HG03159 (cell line): Measurements from ENCODE around the gene EEF1AKMT2.
A peak's percentile ranks its signal among the peaks of the same experiment; 100 is the strongest.

Experiments used
- ATAC-seq: cut with Tn5 transposase; IDR thresholded peaks from one replicate; pipeline ENCODE4 v1.9.1; 2021; ENCODE audit warnings: mild to moderate bottlenecking, moderate library complexity; ENCODE audit not compliant: unreplicated experiment

Gene EEF1AKMT2

DNA sequence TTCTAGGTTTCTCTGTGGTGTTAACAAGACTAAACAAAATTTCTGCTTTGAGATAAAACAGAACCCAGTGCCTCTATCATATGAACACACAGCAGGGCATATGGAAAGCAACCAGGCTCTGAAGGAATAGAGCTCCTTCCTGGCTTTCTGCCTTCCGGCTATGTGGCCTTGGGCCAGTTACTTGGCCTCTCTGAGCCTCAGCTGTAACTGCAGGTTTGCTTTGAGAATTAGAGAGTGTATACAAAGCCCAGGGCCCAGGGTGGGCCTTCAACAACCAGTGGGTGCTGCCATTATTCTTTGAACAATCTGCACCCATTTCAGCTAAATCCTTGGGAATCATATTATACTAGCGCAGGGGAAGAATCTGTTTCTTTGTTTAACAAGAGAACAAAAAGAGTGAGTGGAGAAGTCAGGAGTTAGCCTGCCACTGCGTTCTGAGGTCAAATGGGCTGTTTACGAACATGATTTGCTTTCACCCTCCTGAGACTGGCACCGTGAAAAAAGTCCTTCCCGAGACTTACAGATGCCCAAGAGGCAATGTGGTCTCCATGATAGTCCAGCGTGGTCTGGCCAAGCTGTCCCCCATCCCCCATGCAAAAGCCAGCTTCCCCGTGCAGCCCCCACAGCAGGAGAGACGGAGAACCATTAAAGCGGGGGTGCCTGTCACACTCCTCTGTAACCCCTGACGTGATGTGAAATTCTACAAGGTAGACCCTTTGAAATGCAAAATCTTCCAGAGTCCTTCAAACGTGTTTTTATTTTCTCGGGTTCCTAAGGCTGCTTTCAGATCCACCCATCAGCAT is 52.4 kb downstream of the EEF1AKMT2 start:
- ATAC-seq, result no peak

DNA sequence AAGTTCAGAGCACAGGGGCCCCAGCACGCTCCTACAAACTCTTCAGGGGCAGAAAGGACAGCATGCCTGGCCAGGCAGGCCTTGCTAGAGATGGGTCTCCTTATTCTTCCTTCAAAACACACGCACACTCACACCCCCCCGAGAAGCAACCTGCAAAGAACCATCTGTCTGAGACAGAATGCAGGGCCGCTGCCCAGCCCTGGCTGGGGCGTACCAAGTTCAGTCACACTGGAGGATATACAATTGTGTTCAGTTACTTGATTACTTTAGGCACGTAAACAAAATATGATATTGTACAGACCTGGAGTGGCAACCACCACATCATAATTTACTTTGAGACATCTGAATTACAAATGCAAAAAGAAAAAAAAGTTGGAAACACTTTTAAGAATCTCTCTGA is 53.2 kb downstream of the EEF1AKMT2 start:
- ATAC-seq, result no peak

DNA sequence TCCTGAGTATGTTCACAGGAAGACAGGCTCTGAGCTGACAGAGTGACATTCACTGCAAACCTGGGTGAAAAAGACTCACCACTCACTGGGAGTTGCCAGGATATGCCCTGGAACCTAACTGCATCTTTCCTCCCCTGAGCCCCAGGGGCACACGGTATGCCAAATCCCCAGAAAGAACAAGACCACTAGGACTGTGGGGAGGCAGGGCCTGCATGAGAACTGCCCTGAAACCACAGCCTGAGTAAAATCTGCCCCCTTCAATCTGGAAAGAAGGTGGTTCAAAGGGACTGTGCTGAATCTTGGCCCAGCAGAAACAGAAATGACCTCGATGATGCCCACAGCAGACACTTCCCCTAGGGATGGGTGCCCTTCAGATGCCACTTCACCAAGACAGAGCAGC is 54.0 kb downstream of the EEF1AKMT2 start:
- no peak for ATAC-seq

DNA sequence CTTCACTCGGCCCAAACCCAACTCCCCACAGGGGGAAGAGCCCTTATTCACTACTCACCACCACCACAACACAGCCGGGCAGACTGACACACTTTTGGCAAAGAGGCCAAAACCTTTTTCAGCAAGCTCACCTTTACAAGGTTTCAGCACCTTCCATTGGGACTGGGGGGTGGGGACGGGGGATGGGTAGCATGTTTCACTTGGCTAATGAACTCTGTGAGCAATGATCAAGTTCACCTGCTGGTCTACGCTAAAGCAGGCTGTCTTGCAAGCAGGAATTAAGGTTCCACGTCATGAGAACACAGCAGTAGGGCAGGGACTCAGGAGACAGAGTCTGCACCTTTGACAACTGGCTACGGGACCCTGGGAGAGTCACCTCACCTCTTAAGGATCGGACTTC is 54.5 kb downstream of the EEF1AKMT2 start:
- no peak for ATAC-seq

DNA sequence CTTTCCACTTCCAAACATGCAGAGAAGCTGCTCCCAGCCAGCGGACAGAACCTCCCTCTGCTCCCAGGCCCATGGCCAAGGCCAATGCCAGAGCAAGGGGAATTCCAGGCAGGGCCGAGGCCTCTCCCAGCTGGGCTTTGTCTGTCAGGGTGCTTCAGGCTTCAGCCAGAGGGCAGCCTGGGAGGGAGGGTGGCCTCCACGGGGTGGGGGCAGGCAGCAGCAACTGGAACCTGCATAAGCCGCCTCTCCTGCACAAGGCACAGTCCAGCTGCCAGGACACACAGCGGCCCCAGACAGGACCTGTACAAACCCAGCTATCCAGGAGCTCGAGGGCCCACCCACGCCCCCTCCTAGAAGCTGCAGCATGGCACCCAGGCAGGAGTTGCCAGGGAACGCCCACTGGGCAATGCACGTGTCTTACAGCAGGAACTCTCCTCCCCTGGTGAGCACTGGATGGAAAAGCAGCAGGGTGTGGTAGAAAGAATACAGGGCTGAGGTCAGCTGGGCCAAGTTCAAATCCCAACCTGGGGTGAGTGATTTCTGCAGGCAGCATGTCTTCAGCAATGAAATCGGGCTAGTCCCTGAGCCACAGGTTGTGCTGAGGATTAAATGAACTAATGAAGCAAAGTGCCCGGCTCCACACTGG is 55.1 kb downstream of the EEF1AKMT2 start:
- no peak for ATAC-seq

DNA sequence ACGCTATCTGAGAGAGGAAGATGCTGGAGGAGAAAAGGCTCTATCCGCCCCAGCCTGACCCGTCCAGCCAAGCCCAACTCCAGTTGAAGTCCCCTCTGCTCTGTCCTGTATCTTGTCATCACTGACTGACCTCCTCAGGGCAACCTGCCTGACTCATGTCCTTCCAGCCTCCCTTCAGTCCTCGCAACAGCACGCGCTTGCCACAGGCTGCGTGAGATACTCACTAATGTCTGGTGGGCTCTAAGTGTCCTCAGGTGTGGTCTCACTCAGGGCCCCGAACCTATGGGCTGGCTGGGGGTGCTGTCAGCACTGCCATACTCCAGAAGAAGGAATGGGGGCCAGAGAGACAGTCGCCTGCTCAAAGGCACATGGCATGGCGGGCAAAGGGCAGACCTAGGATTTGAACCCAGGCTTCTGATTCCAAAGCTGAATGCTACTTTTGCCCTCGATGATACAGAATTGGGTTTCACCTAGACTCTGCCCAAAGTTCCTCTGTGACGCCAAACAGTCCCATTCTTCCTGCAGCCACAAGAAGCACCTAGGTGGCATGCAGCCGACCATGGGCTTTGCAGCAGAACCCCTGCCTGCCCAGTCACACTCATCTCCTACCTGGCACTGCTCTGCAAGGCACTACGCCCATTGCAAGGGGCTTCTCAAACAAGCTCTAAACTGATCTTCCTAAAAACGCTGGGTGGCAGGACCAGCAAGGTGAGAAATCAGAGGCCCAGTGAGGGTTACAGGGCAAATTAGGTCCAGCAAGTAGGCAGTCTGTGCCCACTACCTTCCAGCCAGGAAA is 56.0 kb downstream of the EEF1AKMT2 start:
- no peak for ATAC-seq

DNA sequence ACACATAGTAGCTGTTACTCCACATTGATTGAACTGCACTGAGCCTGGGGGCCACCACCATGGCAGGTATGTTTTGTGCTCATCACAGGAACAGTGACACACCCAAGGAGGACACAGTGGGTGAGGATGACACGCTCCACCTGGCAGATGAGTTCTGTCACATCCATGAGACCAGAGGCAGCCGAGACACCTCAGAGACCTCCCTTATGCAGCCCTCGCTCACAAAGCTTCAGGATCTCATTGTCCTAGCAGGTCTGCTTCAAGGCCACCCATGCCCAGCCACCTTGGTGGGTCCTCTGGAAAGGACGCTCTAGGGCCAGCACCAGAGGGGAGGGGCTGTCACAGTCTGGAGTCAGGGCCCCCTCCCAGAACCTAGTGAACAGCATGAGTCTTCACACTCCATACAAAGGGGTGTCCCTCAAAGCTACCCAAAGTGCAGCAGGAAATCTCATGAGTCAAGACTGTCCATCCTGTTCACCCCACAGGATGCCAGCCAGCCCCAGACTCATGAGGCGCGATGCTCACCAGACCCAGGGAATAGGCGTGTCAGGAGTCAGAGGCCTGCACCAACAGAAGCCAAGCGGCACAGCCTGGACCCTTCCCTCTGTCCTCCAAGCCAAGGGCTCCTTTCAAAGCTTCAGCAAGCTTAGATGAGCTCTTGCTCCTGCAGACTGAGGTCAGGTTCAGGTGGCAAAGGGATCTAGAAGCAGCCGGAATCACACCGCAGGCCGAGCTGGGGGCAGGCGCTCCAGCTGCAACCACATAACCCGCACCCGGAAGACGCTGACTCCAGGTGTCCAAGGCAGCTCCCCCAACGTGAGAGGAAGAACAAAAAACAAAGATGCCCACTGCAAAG is 57.1 kb downstream of the EEF1AKMT2 start:
- no peak for ATAC-seq

DNA sequence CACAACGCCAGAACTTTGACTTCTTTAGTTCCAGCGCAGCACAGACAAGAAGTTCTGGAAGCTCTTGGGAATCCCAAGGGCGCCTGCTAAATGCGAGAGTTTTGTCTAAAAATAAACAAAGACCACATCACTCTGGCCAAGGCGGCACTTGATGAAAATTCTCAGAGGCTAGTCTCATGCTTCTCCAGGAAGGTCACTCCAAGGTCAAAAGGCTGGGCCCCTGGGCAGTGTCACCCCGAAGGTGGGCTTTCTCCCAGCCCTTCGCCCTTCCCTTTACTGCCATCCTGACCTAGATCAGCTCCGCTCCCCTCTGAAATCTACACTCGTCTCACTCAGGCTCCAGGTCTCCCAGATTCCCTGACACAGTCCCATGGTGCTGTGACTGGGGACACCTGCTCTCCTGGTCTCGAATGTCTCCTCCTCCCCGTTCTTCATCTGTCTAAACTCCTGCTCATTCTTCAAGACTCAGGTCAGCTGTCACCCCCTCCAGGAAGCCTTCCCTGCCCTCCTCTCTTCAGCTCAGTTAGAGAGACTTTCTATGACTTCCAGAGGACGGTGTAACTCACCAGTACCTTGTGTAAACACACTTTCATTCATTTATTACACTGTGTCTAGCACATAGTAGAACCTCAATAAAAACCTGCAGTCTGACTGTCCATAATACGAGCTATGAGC is 58.0 kb downstream of the EEF1AKMT2 start:
- ATAC-seq, result no peak

DNA sequence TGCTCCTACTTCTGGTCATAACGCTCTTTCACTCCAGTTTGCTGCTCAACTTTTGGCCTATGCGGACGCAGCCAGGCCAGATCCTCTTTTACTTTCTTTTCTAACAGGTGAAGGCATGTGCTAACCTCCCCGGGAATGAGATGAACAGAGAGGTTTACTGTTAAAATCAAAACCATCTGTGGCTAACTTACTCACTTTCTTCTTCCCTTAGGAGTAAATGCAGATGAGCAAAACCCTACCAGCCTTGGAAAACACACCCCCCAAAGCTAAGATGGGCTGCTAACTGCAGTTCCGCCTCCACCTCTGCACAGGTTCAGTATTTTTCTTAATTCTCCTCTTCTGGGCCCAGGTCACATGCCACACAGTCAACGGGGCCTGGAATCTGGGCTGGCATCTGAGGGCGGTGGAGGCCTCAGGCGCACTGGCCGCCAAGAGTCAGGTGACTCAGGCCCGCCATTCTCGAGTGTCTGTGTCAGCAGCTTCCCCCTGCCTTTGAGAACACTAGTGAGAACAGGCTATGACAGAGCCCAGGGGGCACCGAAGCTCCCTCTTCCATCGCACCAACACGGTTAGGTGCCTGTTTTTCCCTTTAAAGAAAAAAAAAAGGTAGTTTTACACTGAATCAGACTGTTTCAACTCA is 58.6 kb downstream of the EEF1AKMT2 start:
- ATAC-seq, result peak; percentile 57

DNA sequence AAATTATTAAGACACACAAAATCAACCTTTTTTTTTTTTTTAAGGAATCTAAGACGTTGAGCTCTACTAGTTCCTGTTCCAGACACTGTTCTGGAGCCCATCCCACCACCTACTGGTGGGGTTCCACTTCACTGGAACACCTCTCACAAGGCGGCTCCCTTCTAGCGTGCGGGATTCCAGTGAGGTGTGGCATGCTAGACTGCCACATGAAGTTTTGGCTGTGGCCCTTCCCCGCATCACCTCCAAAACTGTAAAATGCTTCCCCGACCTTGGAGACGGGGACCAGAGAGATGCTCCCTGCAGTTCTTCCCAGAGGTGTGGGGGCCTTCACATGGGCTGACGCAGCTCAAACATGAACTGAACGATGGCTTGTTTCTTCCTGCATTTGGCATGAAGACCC is 60.1 kb downstream of the EEF1AKMT2 start:
- ATAC-seq, result no peak

DNA sequence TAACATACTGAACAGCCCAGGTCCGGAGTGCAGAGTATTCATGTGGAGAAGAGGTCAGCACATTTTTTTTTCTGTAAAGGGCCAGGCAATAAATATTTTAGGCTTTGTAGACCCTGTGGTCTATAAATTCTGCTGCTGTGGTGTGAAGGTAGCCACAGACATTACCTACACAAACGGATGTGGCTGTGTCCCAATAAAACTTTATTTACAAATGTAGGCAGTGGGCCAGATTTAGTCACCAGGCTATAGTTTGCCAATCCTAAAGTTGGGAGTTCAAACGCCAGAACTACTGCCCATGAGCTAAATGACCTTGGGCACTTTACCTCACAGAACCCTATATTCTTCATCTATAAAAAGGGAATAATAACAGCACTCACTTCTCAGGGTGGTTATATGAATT is 60.9 kb downstream of the EEF1AKMT2 start:
- no peak for ATAC-seq

DNA sequence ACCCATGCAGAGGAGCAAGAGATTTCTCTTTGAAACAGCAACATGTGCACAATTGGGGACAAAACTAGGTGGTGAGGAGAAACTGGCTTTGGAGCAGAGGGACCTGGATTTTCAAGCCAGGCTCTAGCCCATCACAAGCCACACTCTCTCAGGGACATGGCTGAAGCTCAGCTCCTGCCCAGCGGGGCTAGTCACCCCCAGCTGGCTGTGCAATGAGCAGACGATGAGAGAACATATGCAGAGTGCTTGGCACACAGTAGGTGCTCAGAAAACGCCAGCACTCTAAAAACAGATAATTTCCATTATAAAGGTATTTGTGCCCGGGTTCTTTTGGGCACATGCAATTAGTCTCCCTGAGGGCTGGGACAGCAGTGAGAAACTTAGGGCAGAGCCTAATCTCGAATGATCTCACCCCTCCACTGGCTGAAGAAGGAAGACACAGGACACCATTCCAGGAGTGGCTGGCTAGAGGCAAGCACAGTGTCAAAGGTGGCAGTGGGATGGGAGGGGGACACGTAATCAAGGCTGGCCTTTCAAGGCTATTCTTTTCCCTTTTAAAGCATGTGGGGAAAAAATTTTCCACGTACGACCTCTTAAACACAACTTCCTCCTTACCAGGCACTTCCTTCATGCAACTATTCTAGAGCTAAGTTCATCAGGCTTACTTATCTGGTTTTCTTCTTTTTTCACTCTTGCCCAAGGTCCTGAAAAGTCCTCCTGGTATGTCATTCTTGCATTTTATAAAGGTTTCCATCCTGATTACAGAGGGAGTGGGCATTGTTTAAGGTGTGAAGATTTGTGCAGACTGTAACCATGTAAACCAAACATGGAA is 62.6 kb downstream of the EEF1AKMT2 start:
- no peak for ATAC-seq

DNA sequence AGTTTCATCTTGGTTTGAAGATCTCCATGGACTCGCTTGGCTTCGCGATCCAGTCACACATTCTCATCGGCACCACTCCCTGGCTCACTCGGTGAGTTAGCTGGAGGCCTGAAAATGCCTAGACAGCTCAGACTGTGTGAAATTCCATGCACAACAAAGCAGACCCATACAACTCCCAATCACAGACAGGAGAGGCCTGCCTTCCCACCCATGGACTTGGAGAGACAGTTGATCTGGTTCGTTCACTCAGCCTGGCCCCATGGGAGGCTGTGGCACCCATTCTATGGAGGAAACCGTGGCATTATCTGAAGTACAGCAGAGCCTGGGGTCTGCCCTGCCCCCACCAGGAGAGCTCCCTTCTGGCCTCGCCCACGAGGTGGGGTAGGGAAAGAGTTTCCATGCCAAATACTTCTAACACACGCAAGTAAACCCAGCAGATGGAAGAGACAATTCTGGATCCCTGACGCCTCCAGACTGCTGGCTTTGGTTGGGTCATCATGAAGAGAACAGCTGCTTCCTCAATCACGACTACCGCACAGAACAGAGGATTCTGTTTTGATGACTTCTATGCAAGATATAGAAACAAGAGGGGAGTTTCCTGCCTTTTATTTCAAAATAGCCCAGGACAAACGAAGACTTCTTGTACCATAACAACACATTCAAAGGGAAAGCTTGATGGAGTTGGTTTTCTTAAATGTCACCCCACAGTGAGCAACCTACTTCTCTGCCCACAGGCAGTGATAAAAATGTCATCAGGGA is 63.4 kb downstream of the EEF1AKMT2 start:
- no peak for ATAC-seq

DNA sequence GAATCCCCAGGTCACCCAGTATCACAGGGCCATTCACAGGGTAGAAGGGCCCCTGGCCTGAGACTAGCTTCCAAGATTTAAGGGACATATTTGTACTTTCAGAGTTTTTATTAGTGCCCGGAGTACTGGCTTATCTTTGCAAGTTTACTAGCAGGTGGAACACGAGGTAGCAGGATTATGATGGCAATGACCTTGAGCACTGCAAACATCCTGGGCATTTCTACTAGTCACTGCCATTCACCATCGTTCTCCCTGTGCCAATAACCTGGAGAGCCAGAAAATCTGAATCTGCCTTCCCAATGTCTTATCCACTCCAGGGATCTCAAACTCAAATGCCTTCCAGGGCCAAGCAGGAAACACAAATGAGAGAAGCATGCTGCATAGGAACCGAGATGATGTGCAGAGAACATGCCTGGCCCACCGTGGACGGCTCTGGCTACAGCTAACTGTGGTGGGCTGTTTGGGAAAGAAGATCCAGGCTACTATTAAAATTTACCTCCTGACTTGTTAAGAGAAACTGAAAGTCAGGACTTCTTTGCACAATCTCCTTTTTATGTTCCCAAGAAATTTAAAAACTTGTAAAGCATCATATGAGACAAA is 64.2 kb downstream of the EEF1AKMT2 start:
- ATAC-seq, result no peak

DNA sequence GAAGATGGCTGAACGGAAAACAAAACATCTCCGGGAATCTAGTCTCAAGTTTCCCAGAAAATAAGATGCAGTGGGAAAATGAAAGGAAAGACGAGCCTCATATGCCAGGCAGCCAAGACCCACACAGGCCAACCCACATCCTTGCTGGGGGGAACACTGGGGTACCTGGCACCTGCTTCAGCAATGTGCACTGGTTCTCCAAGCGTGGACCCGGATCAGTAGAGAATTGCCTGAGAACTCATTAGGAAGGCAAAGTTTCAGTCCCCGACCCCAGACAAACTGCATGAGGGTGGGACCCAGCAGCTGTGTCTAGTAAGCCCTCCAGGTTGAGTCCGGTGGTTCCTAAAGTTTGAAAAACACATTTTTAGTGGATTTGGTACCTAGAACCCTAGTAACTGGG is 65.9 kb downstream of the EEF1AKMT2 start:
- ATAC-seq, result no peak

DNA sequence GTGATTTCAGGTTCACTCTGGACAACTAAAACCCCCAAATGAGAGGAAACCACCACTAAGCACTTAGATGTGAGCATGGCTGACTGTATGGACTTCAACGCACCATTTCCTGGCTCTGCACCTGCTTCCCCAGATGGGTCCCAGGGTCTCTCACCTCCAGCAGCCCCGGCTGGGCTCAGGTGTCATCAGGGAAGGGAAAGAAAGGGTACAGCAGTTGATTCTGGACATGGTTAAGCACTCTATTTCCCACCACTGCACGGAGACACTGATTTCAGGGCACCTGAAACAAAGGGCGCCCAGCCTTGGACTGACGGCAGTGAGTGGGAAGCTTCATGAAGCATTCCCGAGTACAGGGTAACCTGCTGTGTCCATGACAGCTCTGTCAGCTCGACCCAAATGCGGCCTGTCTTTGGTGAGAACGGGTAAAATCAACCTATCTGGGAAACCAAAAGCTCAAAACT is 66.5 kb downstream of the EEF1AKMT2 start:
- no peak for ATAC-seq

DNA sequence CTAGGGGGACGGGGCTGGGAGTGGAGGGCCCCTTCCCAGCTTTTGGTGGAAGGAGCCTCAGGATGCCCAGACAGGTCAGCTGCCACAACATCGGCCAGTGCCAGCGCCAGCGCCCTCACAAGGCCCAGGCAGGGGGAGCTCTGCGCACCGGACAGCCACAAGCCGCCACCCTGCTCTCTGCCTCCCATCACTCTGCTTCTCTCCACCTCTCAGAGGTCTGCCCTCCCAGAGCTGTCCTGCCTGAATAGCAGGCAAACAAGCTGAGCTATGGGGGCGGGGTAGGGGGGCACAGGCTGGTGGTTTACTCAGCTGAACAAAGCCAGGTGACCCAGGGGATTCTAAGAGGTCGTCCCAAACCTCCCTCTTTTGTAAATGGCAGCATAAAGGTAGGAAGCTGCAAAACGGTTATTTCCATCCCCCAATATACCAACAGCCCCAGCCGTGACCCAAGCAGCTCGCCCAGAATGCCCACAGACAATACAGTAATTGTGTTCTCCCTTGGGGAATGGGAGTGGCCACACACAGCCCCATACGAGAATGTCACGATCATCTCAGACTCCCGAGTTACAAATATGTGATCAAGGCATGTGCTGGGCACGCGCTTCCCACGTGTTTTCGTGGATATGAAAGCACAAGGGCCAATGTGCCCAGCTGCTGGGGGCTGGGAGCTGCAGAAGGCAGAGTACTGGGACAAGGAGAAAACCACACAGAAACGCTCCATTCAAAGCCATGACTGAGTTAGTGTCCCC is 67.2 kb downstream of the EEF1AKMT2 start:
- ATAC-seq, result no peak
